T-helper 2 cell (primary cell): ENCODE results near the gene SMIM44.
"Not testable (repeated sequence)": the region's sequence is repeated elsewhere in the genome, so short reads cannot be mapped to it uniquely, and the experiment has no call there.

Experiments
- DNase-seq, 5 experiments: peaks; one replicate each; pipeline versions ENCODE4 v3.0.0 to v3.0.0-alpha.2; 2012 to 2022
- total RNA-seq, 2 donors: gene quantifications; one replicate each; lab custom pipeline; 2026; lab: John Stamatoyannopoulos, UW

SMIM44 gene
- 0.07 to 0.31 reads per million in 2 donors for total RNA-seq

DNA sequence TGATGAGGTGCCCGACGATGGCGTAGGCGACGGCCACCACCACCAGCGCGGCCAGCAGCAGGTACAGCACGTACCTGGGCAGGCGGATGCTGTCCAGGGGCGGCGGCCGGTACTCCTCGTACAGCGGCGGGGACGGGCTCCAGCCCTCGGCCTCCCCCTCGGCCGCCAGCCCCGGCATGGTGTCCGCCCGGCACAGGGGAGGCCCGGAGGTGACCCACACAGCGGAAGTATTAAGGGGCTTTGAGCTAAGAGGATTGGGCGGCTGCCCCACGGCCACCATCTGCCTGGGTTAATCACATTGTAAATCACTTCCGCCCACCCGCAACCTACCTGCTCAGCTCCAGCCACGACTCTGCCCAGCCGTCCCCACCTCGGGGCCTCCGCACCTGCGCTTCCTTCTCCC lies at the start of gene SMIM44:
Gene SMIM44, minus strand, starts transcription at position 216 of the 403 bp plus-strand sequence. Its CDS starts 38 bp downstream, at position 178.
- no peak for DNase-seq

GRCh38 chr19:3533033-3533432 lies 49.8 kb upstream of the SMIM44 start:
- DNase-seq: no peak

- DNase-seq: no peak
These were observed 49.0 kb upstream of the SMIM44 start for GRCh38 chr19:3532154-3532786.

GRCh38 chr19:3531716-3532115 lies 48.5 kb upstream of the SMIM44 start:
- DNase-seq: no peak

DNA sequence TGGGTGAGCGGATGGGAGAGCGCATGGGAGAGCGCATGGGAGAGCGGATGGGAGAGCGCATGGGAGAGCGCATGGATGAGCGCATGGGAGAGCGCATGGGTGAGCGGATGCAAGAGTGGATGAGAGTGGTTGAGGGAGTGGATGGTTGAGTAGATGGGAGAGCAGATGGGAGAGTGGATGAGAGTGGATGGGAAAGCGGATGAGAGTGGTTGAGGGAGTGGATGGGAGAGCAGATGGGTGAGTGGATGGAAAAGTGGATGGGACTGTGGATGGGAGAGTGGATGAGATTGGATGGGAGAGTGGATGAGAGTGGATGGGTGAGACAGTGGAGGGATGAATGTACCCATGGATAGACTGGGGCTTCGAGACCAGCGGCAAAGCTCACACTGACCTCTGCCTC lies 47.1 kb upstream of the SMIM44 start:
- DNase-seq: no peak

DNA sequence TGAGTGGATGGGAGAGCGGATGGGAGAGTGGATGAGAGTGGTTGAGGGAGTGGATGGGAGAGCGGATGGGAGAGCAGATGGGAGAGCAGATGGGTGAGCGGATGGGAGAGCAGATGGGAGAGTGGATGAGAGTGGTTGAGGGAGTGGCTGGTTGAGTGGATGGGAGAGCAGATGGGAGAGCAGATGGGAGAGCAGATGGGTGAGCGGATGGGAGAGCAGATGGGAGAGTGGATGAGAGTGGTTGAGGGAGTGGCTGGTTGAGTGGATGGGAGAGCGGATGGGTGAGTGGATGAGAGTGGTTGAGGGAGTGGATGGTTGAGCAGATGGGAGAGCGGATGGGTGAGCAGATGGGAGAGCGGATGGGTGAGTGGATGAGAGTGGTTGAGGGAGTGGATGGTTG lies 46.1 kb upstream of the SMIM44 start:
- not testable (repeated sequence) for DNase-seq

- no peak for DNase-seq
These were observed 45.4 kb upstream of the SMIM44 start for GRCh38 chr19:3528539-3529211.

GRCh38 chr19:3528080-3528479 lies 44.8 kb upstream of the SMIM44 start:
- DNase-seq: no peak

DNA sequence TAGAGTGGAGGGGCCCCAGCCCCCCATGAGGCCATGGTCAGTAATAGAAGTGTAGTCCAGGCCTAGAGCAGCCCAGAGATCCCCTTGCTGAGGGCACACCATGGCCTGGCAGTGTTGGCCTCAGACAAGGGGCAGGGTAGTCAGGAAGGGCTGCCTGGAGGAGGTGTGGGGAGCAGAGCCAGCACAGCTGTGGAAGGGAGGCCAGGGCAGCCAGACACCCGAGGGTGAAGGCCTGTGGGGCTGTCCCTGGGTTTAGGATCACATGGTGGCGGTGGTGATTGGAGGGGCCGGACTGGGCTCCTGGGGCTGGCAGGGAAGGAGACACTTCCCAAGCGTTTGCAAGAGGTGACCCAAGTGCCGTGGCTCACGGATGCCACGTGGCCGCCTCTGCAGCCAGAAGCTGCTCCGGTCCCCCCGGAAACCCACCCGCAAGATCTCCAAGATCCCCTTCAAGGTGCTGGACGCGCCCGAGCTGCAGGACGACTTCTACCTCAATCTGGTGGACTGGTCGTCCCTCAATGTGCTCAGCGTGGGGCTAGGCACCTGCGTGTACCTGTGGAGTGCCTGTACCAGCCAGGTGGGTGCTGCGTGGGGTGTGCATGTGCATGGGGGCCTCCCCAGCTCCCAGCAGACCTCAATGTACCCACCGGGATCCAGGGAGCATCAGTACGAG lies 44.1 kb upstream of the SMIM44 start:
- DNase-seq: no peak

DNA sequence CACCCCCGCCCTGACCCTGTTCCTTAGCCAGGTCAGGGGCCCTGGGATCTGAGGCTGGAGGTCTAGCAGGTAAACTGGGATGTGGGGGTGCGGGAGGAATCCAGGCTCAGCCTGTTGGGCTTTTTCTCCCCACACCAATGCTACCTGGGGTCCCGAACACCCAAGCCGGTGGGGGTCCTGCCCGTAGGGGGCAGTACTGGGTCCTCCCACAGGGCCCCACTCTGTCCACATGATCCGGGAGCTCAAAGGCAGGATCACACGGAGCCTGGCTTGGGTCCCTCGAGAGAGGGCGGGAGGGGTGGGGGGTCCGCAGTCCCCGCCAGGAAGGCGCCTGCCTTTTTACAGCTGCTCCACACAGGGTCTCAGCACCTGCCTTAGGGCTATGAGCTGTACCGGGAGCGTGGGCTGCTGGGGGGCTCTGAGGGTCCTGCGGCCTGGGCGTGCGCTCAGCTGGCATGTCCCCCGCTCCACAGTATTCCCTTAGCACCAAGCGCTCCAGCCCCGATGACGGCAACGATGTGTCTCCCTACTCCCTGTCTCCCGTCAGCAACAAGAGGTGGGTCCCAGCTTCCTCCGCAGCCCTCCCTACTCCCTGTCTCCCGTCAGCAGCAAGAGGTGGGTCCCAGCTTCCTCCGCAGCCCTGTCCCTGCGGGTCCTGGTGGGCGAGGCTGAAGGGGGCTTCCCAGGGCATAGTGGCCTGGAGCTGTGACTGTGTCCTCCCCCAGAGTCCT lies 43.4 kb upstream of the SMIM44 start:
- no peak for DNase-seq

- no peak for DNase-seq
These were observed 41.7 kb upstream of the SMIM44 start for GRCh38 chr19:3524904-3525451.

- no peak for DNase-seq
These were observed 41.0 kb upstream of the SMIM44 start for GRCh38 chr19:3524078-3524842.

DNA sequence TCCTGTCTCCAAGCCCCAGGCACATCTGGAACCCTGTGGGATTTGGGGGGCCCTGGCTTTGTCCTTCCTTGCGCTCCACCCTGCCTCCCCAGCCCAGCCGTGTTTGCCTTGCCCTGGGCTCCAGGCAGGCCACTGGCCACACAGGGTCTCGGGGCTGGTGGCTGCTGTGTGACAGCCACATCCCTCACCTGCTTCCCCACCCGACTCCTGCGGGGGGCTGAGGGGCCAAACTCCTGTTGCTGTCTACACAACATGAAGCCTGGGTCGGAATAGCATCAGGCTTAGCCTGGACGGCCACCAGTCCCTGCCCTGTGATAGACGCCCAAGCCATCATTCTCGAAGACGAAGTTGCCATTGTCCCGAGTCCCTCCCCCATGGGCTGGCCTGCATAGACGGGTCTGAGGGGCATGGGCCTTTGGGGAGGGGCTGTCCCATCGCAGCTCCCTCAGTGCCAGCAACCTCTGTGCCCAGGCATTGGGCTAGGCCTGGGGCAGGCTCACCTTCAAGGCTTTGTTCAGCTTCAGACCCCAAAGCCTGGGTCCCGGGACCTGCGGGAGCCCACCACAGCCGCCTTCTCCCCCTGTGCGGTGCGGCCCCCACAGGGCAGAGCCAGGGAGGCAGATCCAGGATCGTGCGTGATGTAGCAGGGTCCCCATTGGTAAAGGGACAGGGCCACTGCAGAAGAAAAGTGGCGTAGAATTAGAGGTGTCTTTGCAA lies 40.3 kb upstream of the SMIM44 start:
- no peak for DNase-seq

GRCh38 chr19:3522421-3523360 lies 39.5 kb upstream of the SMIM44 start:
- DNase-seq: no peak

- no peak for DNase-seq
These were observed 37.8 kb upstream of the SMIM44 start for GRCh38 chr19:3521104-3521445.

DNA sequence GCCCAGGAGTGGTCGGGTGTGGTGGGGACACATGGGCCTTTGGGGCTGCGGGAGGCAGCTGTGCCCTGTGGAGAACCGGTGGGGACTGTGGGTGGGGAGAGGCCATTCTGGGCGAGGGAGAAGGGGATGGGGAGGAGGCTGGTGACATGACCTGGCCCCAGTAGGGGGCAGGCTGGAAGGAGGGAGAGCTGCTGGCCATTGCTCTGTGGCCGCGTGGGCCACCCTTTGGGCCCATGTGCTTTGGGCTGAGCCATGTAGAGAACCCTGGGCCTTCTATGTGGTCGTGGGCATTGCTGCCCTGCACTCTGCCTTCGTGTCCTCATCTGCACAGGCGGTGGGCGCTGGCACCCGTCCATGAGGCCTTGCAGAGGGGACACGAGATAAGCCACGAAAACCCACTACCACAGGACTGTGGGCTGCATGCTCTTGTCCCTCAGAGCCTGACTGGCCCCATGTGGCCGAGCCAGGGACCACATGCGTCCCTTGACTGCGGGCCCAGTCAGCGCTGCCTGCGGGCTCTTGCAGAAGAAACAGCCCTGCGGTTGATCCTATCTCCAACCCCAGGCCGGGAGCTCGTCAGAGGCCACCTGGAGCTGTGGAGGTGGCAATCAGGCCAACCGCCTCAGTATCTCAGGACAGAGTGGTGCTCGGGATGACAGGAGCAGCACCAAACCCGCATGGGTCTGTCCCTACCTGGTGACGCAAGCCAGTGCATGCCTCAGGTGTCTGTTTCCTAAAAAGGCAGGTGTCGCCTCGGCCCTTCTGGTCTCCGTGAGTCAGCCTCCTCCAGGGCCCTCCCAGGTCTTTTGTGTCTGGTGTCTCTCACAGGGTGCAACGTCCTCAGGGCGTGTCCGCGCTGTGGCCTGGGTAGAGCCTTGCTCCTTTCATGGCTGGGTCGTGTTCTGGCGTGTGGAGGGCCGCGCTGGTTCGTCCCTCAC lies 37.2 kb upstream of the SMIM44 start:
- no peak for DNase-seq

GRCh38 chr19:3519126-3519525 lies 35.9 kb upstream of the SMIM44 start:
- no peak for DNase-seq

GRCh38 chr19:3518659-3519058 lies 35.4 kb upstream of the SMIM44 start:
- no peak for DNase-seq

DNA sequence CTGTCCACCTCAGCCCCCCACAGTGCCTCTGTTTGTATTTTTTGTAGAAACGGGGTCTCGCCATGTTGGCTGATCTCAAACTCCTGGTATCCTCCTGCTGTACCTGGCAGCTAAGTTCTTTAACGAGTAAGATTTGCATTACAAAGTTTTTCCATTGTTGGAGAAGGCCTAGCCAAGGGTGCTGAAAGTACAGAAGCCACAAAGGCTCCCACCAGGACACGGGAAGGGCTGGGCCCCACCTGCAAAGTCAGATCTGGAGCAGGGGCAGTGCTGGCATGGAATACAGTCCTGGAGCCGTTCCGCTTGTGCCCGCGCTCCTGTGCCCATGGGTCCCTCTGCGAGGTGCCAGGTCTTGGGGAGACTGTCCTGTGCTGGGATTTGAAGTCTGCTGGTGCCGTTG lies 35.0 kb upstream of the SMIM44 start:
- no peak for DNase-seq
